ENCODE results near the gene DNAJC22.

DNAJC22 gene

DNA sequence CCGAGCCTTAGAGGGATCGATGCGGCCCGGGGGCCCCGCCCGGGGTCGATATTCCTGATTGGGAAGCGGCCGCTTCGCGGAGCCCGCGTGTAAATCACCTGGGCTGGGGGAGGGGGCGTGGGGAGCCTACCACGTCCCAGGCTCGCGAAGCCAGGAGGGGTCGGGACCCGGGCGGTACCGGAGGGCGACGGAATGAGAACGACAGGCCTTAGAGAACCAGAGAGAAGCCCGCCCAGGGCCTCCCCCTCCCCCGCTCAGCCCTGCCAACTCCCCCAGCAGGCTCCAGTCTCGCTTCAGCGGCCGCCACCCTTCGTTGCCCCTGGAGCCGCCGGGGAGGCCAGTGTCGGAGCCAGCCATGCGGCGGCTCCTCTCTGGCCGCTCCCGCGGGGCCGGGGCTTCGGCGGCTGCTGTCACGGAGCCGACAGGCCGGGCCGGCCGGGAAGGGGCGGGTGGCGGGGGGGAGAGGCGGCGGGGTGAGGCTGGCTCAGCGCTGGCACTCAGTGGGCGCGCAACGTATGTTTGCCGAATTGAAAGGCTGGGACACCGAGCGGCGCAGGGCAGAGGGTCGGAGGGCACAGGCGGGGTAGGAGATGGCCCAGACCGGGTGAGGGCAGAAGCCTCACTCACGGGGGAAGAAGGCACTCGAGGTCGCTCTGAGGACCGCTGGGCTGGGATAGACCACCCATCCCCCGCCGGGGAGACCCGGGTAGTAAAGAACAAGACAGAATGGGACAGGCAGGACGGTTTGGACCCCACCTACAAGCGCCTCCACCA, 1.4 kb upstream of the DNAJC22 start:
- no peak for DNase-seq

DNA sequence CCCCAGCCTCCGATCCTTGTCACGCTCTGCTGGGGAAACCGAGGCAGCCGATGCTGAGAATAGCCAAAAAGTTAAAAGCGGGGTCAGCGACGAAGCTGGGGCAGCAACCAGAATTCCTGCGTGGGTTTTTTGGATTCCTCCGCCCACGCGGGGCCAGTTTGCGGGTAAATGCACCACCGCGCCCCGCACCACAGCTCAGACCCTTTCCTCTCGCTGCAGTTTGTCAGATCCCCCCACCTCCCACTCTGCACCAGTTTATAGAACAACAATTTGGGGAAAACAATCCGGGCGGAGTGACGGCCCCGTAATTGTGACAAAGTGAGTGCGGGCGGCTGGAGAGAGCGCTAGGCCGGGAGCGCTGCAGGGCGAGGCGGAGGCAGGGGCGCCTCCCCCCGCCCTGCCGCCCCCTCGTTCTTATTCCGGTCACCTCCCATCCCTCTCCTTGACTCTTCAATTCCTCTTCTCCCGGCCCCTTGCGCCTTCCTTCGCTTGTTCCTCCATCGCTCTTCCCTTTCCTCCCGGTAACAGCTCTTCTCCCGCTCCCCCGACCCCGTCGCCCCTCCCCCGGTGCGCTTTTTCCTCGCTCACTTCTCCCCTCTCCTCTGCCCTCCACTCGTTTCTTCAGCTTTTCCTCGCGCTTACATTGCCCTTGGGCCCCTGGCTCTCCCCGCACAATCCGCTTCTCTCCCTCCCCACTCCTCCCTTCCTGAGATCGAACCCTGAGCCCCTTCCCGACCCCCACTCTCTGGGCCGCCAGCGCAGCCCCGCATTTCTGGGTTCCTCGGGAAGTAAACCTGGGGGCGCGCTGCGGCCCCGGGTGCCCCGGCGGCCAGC, 646 bp upstream of the DNAJC22 start:
- DNase-seq, result no peak

DNA sequence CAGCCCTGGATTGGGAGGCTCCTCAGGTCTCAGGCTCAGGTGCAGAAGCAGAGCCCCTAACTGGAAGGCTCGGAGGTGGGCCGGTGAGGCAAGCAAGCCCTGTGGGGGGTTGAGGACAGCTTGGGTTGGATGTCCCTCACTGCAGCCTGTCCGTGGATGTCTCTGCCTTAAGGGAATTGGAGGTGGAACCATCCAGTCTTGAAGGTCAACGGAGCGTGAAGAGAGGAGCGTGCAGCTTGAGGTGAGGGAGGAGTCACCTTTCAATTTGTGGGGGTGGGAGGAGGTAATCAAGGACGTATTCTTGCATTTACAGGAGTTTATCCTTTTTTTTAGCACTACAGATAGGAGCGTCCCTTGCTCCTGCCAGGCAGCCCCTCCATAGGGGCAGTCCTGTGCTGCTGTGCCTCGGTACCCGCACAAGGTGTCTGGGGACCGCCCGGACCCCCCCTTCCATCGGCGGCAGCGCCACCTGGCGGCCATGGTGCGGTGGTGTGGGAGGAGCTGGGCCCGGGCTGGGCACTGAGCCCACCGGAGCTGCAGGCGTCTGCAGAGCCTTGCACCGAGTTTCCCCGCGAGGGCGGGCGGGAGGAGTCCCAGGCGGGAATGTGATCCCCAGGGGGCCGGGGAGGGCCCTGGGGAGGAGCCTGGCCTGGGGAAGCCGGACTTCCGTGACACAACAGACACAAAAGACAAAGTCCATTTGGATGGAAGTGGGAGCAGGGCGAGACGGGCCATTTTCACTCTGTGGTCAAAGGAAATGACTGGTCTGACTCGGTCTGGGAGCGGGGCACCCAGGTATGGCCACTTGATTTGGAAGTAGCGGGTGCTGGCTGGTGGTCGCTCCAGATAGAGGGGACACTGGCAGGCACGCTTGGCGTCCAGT, 864 bp downstream of the DNAJC22 start:
- DNase-seq, result peak; percentile 10

DNA sequence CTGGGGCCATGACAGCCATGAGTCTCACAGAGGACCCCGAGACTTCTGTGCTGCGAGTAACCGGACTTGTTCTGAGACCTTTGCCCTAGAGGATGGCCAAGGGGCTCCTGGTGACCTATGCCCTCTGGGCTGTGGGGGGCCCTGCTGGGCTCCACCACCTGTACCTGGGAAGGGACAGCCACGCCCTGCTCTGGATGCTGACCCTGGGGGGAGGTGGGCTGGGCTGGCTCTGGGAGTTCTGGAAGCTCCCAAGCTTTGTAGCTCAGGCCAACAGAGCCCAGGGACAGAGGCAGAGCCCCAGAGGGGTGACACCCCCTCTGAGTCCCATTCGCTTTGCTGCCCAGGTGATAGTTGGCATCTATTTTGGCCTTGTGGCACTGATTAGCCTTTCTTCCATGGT, 2.1 kb downstream of the DNAJC22 start:
- DNase-seq, result no peak

DNA sequence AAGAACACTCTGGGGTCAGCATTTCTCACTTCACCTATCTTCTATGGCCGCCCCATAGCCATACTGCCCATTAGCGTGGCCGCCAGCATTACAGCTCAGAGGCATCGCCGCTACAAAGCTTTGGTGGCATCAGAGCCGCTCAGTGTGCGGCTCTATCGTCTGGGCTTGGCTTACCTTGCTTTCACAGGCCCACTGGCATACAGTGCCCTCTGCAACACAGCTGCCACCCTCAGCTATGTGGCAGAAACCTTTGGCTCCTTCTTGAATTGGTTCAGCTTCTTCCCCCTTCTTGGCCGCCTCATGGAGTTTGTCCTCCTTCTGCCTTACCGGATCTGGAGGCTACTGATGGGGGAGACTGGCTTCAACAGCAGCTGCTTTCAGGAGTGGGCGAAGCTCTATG, 2.6 kb downstream of the DNAJC22 start:
- DNase-seq, result no peak

DNA sequence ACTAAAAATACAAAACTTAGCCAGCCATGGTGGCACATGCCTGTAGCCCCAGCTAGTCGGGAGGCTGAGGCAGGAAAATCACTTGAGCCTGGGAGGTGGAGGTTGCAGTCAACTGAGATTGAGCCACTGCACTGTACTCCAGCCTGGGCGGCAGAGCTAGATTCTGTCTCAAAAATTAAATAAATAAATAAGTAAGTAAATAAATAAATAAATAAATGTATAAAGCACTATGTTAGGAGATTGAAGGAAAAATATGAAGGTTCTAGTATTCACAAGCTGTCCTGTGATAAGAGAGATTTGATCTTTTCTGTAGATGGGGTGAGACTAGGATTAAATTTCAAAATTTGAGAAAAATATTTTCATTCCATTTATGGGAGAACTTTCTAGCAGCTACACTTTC, 5.7 kb downstream of the DNAJC22 start:
- DNase-seq, result no peak

DNA sequence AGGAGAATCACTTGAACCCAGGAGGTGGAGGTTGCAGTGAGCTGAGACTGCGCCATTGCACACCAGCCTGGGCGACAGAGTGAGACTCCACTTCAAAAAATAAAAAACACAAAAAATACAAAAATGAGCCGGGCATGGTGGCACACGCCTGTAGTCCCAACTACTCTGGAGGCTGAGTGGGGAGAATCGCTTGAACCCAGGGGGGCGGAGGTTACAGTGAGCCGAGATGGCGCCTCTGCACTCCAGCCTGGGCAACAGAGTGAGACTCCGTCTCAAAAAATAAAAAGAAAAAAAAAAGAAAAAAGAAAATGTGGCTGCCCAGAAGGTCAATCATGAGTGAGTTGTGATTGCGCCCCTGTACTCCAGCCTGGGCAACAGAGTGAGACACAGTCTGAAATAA, 9.2 kb downstream of the DNAJC22 start:
- DNase-seq, result no peak

DNA sequence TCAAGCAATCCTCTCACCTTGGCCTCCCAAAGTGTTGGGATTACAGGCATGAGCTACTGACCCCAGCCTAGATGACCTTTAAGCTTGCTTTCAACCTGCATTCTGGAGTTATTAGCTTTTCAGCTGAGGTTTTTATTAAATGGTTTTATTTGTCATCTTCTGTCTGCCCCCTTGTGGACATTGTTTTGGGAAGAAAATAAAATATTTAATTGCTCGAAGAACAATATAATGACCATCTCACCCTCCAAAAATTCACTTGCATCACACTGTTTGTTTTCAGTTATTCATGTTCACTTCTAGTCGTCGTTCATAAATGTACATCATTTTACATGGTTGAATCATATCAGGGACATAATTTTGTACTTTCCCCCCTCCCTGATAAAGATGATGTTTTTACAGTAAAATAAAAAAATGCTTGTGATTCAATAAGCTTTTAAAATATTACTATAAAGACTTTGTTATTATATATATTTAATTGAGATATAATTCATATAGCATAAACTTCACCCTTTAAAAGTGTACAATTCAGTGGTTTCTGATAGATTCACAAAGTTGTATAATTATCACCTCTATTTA, 10.5 kb downstream of the DNAJC22 start:
- peak; percentile 29 for DNase-seq

DNA sequence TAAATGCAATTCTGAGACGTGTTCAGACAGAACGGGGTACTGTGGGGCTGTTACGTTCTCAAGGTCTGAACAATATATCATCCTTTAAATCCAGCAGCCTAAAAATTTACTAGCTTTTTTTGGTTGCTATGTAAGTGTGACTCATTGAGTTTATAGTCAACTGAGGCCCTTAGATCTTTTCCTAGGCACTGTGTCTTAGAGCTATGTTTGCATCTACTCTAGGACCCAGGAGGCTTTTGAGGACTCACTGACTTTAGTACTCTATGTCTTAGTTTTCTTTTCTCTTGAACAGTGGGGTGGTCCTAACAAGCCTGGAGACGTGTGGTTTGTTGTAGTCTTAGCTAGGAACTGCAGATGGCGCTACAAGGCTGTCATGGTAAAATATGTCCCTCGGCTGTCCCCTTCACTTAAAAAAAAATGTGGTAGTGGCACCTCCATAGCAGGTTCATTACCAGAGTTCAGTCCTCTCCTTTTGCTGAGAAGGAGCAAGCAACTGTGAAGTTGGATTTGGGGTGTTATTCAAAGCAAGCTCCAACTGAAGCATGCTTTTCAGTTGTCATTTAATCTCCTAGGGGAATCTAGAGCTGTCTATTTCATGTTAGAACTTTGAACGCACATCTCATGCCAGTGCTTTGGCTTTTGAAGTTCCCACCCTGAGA, 11.9 kb downstream of the DNAJC22 start:
- peak; percentile 63 for DNase-seq

DNA sequence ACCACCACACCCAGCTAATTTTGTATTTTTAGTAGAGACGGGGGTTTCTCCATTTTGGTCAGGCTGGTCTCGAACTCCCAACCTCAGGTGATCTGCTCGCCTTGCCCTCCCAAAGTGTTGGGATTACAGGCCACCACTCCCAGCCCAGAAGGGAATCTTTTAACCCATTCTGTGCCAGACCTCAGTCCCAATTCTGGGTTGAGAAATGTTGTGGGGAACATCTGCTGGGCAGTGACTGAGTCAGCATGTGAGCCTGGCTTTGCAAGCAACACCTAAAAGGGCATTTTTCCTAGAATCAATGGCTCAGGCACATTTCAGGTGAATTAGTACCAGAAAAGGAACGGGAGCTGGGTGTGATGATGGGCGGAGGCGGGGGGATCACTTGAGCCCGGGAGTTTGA, 13.0 kb downstream of the DNAJC22 start:
- DNase-seq, result no peak

DNA sequence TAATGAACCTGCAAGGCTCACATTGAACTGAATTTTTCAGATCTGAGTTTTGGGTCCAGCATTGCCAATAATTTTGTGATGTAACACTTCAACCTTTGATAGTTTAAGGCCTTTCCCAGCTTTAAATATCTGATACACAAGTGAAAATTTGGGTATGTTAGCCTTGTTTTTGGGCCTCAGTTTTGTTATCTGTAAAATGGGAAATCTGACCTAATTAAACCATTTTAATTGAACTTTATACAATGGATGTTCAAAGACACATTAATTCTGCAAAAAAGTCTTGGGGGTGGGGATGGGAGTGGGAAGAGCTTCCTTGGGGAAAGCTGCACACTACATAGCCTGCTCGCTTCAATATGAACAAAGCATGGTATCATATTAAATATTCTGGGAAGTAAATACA, 15.4 kb downstream of the DNAJC22 start:
- no peak for DNase-seq

DNA sequence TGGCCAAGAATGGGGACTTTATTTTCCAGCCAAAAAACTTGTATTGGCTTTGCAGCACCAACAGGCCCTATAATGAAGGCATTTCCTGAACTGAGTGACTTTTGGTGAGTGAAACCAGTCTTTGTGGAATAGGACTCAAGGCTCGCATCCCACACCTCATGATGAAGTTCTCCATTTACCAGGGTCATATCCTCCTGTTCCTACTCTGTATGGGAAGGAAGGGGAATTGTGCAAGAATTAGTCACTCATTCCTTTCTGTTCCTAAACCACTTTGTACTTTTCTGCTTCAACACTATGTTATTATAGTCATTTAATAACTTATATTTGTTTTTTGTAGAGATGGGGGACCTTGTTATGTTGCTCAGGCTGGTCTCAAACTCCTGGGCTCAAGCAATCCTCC, 18.3 kb downstream of the DNAJC22 start:
- DNase-seq, result peak; percentile 68

DNA sequence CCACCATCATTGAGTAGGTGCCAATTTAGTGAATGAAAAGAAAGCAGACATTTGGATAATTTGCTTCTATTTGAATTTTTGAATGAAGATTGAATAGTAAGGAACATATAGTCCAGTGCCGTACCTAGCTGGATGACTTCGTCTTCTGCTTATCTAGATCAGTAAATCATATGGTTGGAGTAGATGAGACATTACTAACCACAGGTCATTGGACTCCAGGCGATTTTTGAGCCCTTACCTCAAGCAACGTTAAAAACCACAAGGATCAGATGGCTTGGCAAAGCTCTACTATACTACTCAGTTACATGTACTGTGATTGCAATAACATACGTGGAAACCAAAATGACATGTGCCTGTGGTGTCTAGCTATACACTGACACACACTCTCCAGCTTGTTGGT, 18.9 kb downstream of the DNAJC22 start:
- peak; percentile 29 for DNase-seq

DNA sequence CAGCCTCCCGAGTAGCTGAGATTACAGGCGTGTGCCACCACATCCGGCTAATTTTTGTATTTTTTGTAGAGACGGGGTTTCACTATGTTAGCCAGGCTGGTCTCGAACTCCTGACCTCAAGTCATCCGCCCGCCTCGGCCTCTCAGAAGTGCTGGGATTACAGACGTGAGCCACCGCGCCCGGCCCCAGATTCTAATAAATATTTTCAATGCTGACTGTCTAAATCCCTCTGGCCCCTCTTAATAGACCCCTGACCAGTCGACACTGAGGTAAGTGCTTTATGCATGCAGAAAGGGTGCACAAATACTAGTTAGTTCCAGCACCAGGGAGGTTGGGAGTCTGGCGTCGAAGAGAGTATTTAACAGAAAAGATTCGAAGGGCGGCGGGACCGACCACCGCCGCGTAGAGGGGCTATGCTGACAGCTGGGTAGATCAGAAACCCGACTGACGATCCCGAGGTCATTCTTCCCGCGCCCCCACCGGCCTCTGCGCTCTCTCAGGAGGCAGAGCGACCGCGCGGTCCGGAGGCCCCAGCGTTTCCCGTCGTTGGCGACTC, 19.5 kb downstream of the DNAJC22 start:
- DNase-seq, result no peak

DNA sequence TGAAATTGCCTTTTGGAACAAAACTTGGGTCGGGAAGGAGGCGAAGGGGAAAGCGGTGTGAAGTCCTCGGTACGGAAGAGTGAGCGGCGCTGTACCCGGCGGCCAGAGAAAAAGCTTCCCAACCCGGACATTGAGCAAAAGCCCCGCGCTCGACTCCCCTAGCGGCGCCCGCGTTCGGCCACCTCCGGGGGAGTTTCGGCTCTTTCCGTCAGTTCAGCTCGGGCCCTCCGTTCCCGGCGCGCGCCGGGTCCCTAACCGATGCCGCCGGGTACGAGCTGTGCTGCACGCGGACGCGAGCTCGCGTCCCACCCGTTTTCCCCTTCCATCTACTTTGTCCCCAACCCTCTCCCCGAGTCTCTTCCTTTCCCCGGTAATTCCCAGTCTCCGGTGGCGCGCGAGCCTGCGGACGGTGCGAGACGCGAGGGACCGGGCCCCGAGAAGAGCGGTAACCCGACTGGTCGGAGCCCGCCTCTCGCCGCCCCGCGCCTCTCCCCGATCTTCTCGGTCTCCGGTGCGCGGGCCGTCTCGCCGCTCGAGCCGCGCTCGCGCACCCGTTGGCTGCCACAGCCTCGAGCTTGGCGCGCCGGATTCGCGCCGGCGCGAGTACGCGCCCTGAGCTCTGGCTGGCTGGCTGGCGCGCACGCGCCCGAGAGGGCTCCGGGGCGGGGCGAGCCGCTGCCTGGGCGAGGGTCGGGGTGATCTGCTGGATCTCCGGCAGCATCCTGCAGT, 20.1 kb downstream of the DNAJC22 start:
- peak; percentile 79 for DNase-seq

DNA sequence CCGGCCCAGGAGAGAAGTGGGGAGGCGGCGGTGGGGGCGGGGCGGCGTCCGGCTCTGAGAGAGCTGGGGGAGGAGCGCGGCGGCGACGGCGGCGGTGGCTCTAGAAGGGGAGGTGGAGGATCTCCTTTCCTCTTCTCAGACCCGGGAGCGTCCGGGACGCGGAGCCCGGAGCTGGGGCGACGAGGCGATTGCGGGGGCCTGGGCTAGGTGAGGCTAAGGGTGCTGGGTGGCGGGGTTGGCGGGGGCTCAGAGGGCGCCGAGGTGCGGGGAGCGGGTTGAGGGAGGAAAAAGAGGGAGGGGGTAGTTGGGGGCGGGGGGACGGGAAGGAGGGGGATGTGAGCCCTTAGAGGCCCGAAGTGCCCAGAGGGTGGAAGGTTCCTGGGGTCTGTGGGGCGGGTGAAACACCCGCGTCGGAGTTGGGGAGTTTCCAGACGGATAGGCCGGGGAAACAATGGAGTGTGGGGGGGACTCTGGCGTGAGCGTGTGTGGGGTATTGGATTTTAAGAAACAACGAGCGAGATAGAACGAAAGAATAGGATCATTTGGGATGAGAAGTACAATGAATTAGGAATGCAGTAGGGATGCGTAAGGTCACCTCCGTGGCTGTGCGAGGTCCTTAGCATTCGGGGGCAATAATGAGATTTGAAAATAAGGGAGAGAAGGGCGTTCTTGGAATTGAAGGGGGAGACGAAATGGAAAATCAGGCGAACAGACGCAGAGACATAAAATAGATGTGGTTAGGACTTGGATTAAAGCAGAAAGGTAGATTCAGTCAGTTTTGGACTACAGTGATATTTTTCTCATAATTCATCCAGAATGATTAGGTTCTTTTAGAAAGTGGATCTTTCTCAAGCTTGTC, 20.9 kb downstream of the DNAJC22 start, which contains the start of gene SPATS2:
TSS of gene SPATS2 (plus strand) at position 82 of the 859 bp plus-strand sequence. CDS start 93,551 bp downstream, outside the sequence.
- DNase-seq, result no peak

DNA sequence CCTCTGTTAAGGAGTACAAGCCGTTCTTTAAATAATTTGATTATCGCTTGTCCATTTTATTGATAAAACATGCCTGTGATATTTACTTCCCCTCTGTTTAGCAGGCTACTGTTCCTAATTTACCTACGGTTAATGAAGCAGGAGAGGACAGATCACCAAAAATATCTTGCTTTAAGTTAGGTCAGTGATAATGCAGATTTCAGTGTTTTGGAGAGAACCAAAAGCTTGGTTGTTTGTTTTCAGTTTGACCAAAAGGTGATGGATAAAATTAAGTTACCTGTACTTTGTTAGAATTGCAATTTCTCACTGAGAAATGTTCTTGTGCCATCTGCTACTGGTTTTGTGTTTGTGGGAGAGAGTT, 21.5 kb downstream of the DNAJC22 start:
- DNase-seq, result no peak

DNA sequence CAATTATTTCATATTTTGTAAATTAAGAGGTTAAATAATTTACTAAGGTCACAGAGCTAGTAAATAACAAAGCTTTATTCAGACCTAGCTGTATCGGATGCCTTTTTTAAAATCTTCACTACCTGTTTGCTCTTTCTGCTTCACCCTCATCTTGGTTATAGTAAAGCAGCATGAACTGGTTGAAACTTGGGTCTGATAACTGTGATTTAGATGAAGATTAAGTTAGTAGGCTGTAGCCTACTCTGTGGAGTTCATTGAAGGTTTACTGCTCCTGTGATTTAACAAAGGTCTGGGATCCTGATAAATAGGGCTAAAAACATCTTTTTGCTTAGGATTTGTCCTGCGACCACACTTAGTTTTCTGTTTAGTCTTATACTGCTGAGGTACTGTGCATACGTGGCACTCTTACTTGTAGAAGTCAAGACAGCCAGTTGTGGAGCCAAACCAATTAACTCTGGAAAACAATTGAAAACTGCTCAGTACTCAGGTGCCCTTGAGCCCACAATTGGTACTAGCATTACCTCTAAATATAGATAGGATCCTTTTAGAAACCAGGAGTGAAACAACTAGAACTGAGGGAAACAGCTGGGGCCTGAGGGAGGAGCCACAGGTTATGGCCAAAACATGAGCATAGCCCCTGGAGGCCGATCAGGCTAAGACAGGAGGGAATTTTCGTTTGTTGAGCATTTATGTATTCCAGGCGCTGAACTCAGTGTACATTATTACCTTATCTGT, 22.9 kb downstream of the DNAJC22 start:
- DNase-seq, result peak; percentile 13

DNA sequence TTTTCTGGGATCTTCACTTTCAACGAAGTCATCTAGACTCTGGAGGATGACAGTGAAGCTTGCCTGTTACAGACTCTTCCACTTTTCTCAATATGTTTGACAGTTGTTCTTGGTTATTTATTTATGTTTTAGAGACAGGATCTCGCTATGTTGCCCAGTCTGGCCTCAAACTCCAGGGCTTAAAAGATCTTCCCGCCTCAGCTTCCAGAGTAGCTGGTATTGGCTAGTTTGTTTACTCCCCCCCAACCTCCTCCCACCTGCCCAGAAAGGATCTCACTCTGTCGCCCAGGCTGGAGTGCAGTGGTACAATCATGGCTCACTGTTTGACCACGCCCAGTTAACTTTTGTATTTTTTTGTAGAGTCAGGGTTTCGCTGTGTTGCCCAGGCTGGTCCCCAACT, 23.9 kb downstream of the DNAJC22 start:
- no peak for DNase-seq

DNA sequence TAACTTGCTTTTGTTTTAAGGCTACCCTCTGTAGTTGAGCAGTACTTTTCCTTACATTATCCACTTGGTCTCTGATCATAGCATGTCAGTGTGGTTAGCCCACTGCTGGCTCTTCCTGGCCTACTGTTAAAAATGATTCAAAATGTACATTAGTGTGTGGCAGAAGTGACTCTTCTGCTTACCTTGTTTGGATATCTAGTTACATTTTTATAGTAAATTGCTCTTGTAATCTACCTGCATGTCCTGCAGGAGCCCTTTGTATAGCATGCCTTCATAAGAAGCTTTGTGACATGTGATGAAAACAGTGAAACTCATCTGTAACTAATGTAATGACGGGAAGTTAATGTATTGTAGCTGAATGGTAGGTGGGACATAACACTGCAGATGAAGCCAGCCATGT, 28.7 kb downstream of the DNAJC22 start:
- DNase-seq, result no peak
